Activated CD4-positive, alpha-beta T cell treated with anti-CD3 and anti-CD28 coated beads, Interleukin-2, Interleukin-6, amounts not matched to agents 100 ng/mL and 50 ng/mL, durations not matched to agents 16 hours and 8 hours (primary cell): ENCODE data around the gene C11orf21.
A peak's percentile ranks its signal among the peaks of the same experiment; 100 is the strongest.
"Not testable (repeated sequence)": the region's sequence is repeated elsewhere in the genome, so short reads cannot be mapped to it uniquely, and the experiment has no call there.

ENCODE experiments used
- DNase-seq: peaks from one replicate; pipeline ENCODE4 v3.0.0-alpha.2; 2020

C11orf21 gene

DNA sequence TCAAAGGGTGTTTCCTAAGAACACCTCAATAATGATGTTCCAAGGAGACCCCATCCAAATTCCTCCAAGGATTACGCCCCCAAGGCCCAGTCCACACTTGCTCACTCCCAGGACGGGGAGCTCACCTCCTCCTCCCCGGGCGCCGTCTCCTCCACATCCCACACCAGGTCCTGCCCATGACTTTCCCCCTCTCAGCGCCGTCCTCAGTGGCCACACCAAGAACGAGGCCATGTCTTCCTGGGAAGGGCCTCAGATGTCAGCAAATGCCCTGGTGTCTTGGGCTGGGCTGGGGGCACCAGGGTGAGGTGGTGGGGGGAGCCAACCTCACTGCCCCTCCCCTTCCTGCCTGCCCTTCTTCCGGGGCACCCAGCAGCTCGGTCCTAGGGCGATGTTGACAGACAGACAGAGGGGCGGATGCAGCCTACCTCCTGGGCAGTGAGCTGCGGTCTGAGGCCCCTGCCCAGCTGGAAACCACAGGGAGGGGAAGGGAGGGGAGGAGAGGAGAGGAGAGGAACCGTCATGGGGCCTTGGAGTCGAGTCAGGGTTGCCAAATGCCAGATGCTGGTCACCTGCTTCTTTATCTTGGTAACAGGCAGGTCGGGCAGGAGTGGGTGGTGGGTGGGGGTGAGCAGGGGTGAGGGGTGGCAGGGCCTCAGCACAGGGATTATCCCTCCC is at the start of gene C11orf21, which contains the start of gene TSPAN32:
Gene C11orf21 (minus strand): TSS at position 288 of the 675 bp plus-strand sequence. CDS start 110 bp downstream, at position 178.
Gene TSPAN32 (plus strand): TSS at position 383 of the 675 bp plus-strand sequence. CDS start 137 bp downstream, at position 520.
- peak; percentile 77 for DNase-seq

DNA sequence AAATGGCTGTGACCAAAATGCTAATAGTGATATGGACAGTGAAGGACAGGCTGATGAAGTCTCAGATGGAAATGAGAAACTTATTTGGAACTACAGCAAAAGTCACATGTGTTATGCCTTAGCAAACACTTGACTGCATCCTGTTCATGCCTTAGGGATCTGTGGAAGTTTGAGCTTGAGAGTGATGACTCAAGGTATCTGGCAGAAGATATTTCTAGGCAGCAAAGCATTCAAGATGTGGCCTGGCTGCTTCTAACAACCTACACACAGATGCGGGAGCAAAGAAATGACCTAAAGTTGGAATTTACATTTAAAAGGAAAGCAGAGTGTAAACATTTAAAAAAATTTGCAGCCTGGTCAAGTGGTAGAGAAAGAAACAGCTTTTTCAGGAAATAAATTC is 47.3 kb upstream of the C11orf21 start:
- no peak for DNase-seq

- DNase-seq, result no peak
Measured at GRCh38 chr11:2347308-2347830, 45.7 kb upstream of the C11orf21 start.

GRCh38 chr11:2346586-2347307 is 45.0 kb upstream of the C11orf21 start:
- DNase-seq, result no peak

DNA sequence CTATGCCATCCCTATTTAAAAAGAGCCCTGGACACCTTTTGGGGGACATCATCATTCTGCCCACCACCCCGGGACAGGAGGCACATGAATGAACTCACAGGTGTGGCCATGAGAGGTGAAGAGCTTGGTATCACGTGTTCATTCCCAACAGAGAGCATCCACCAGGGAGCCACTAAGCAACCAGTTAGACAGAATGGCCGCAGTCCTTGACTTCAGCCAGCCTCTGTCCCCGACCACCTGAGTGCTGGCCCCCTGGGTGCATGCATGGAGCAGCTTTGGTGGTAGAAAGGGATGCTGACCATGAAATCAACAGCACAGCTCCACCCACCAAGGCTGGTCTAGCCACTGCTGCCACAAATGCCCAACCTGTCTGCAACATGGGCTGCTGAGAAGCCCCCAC is 44.3 kb upstream of the C11orf21 start:
- DNase-seq, result no peak

GRCh38 chr11:2345050-2345449 is 43.3 kb upstream of the C11orf21 start:
- DNase-seq, result no peak

- DNase-seq, result no peak
Measured at GRCh38 chr11:2343502-2343901, 41.8 kb upstream of the C11orf21 start.

GRCh38 chr11:2342981-2343380 is 41.3 kb upstream of the C11orf21 start:
- no peak for DNase-seq

DNA sequence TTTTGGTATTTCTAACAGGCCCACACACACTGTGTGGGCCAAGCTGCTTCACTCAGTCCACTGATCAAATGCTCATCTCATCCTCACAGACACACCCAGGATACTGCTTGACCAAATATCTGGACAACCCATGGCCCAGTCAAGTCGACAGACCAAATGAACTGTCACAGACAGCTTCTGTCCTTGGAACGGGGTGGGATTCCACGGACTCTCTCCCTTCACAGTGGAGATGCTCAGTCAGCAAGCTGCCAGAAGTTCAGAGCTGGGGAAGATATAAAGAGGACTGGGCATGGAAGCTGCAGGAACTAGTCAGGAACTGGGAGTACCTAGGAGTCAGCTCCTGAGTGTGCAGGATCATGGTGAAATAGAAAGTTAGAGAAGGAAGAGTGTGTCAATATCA is 40.8 kb upstream of the C11orf21 start:
- no peak for DNase-seq

GRCh38 chr11:2338760-2339159 is 37.0 kb upstream of the C11orf21 start:
- DNase-seq, result not testable (repeated sequence)

- not testable (repeated sequence) for DNase-seq
Measured at GRCh38 chr11:2335286-2335685, 33.6 kb upstream of the C11orf21 start.

GRCh38 chr11:2333486-2334205 is 31.9 kb upstream of the C11orf21 start:
- DNase-seq, result not testable (repeated sequence)

GRCh38 chr11:2332569-2332968 is 30.9 kb upstream of the C11orf21 start:
- not testable (repeated sequence) for DNase-seq

DNA sequence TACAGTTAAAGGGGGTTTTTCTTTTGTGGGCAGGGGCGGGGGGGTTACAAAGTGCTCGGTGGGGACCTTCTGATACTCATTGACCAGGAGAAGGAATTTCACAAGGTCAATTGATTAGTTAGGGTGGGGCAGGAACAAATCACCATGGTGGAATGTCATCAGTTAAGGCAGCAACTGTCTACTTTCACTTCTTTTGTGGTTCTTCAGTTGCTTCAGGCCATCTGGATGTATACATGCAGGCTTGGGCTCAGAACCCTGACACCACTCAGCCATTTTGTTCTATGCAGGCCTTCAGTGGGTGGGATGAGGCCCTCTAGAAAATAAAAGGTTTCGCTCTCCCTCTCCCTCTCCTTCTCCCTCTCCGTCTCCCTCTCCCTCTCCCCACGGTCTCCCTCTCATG is 29.7 kb upstream of the C11orf21 start:
- DNase-seq, result no peak

DNA sequence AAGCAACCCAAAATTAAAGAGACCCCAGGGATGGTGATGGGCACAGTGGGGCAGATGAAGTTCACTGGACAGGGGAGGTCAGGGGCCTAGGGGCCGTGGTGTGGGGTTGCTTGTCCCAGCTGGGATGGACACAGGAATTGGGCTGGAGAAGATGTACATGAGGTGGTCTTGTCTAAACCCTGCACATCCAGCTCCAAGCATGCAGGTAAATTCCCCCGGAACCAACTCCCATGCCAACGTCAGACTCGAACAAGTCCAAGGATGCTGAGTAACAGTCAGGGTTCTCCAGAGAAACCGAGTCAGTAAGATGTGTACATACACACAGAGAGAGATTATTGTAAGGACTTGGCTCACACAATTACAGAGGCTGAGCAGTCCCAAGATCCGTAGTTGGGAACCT is 29.0 kb upstream of the C11orf21 start:
- DNase-seq, result no peak

DNA sequence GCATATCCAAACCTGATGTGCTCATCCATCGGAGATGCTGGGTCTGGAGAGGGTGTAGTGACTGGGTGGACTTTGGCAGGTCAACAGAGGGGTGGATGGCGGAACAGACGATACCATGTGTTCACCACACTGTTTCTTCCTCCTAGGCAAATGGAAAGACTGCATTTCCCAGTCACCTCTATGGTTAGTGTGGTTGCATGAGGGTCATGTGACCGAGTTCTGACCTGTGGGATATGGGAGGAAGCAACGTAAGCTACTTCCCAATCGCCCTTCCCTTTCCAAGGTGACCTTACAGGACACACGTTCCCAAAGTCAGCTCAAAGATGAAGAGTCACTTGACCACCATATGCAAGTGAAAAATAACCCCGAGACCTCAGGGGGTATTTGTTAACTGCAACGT is 27.8 kb upstream of the C11orf21 start:
- no peak for DNase-seq

GRCh38 chr11:2328656-2329354 is 27.1 kb upstream of the C11orf21 start:
- no peak for DNase-seq

- DNase-seq, result no peak
Measured at GRCh38 chr11:2328021-2328420, 26.3 kb upstream of the C11orf21 start.

DNA sequence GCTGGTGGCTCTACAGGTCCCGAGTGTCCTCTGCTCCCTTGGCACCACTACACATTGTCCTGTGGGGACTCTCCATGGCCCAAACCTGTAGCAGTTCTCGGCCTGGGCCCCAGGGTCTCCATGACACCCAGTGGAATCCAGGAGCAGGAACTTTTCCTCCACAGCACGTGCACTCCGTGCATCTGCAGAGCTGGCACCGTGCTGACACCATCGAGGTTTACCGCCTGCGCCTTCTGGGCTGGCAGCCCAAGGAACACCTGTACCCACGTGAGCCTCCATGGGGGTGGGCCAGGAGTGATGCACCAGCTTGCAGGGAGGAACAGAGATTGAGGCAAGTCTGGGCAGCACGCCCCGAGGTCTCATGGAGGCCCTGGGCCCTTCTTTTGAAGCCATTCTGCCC is 25.3 kb upstream of the C11orf21 start:
- no peak for DNase-seq

DNA sequence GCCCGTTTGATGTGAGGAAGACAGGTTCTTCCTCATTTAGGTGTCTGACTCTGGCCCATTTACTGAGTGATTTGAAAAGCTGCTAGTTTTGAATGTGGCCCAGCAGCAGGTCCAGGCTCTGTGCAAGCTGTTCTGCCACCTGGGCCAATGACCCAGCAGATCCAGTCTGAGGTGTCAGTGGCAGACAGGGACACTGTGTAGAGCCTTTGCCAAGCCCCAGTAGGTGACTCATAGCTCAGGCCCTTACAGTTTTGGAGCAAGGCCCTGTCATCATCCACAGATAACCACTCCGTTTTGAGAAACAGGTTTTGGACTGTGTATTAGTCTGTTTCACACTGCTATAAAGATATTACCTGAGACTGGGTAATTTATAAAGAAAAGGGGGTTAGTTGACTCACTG is 24.0 kb upstream of the C11orf21 start:
- DNase-seq, result no peak

GRCh38 chr11:2325123-2325522 is 23.4 kb upstream of the C11orf21 start:
- no peak for DNase-seq

- no peak for DNase-seq
Measured at GRCh38 chr11:2321311-2321683, 19.6 kb upstream of the C11orf21 start.
